ENCODE measurements around the gene TBC1D22A.
"Not testable (repeated sequence)": the region's sequence is repeated elsewhere in the genome, so short reads cannot be mapped to it uniquely, and the experiment has no call there.

TBC1D22A gene

GRCh38 chr22:46774980-46775849 is 12.8 kb downstream of the TBC1D22A start:
- DNase-seq = no peak

- no peak for DNase-seq
These were observed 13.7 kb downstream of the TBC1D22A start for GRCh38 chr22:46775850-46776826.

- no peak for DNase-seq
These were observed 14.6 kb downstream of the TBC1D22A start for GRCh38 chr22:46776876-46777608.

GRCh38 chr22:46777609-46777970 is 15.1 kb downstream of the TBC1D22A start:
- DNase-seq = no peak

- DNase-seq = no peak
These were observed 16.6 kb downstream of the TBC1D22A start for GRCh38 chr22:46779023-46779422.

- no peak for DNase-seq
These were observed 17.2 kb downstream of the TBC1D22A start for GRCh38 chr22:46779651-46780050.

- no peak for DNase-seq
These were observed 18.0 kb downstream of the TBC1D22A start for GRCh38 chr22:46780453-46780852.

- no peak for DNase-seq
These were observed 18.8 kb downstream of the TBC1D22A start for GRCh38 chr22:46781291-46781690.

- DNase-seq = not testable (repeated sequence)
These were observed 19.8 kb downstream of the TBC1D22A start for GRCh38 chr22:46782200-46782599.

GRCh38 chr22:46783721-46784120 is 21.3 kb downstream of the TBC1D22A start:
- no peak for DNase-seq

GRCh38 chr22:46788441-46789172 is 26.2 kb downstream of the TBC1D22A start:
- no peak for DNase-seq

GRCh38 chr22:46789992-46790391 is 27.5 kb downstream of the TBC1D22A start:
- no peak for DNase-seq

GRCh38 chr22:46791201-46791731 is 28.8 kb downstream of the TBC1D22A start:
- no peak for DNase-seq

- DNase-seq = no peak
These were observed 29.8 kb downstream of the TBC1D22A start for GRCh38 chr22:46792061-46792796.

GRCh38 chr22:46792841-46793261 is 30.4 kb downstream of the TBC1D22A start:
- DNase-seq = no peak

GRCh38 chr22:46793497-46793896 is 31.0 kb downstream of the TBC1D22A start:
- DNase-seq = no peak

GRCh38 chr22:46794067-46794466 is 31.6 kb downstream of the TBC1D22A start:
- no peak for DNase-seq

GRCh38 chr22:46794491-46794890 is 32.0 kb downstream of the TBC1D22A start:
- no peak for DNase-seq

- DNase-seq = no peak
These were observed 32.7 kb downstream of the TBC1D22A start for GRCh38 chr22:46795140-46795539.

GRCh38 chr22:46795845-46796565 is 33.6 kb downstream of the TBC1D22A start:
- DNase-seq = no peak
